ENCODE data around the gene KCNJ9. TPM values are rescaled to one million over a fixed set of nuclear protein-coding genes. Genes with fewer than 3 reads are reported as not detected.

Gene KCNJ9
- total RNA-seq, 6 experiments from 2014 or later = not detected

GRCh38 chr1:160099716-160100375 lies 18.5 kb downstream of the KCNJ9 start:
- TF ChIP-seq POLR2A (IDR thresholded peaks at IDR 0.05) (no peak), CTCF (IDR thresholded peaks at IDR 0.05) (no peak)
- Histone ChIP-seq H3K9me3 (no peaks in the 10 kb centered on the region), H3K27me3 (no peaks in the 10 kb centered on the region), H3K36me3 (no peaks in the 10 kb centered on the region), H3K4me1 (peaks cover 0 to 50% (median 16%) of the 10 kb centered on the region in 4 donors), H3K4me3 (no peak overlapping the region), H3K27ac (peak overlapping the region in 2 of 3 donors; percentile 65 to 88)
- WGBS (ENCODE audit: insufficient coverage, low coverage, low lambda C conversion rate, missing lambda C conversion rate) = 83% methylated on average over 1 of the region's 2 CpGs
- DNase-seq = no peak
- ATAC-seq = no peak
- intact Hi-C loops (cut with DNase I) = loop anchor here (10.0 kb wide), 1 partner anchor 275 kb away; no protein-coding TSS in a partner anchor

- H3K36me3 ChIP-seq = no peaks in the 10 kb centered on the region
- H3K4me3 ChIP-seq = no peak overlapping the region
- DNase-seq = peak; percentile 67 to 81 (median 77)
- H3K9me3 ChIP-seq = no peaks in the 10 kb centered on the region
- intact Hi-C loops (cut with DNase I) = loop anchor here (10.0 kb wide), 1 partner anchor 274 kb away; no protein-coding TSS in a partner anchor
- peak; percentile 74 to 88 (median 81) for TF ChIP-seq CTCF (IDR thresholded peaks at IDR 0.05)
- TF ChIP-seq POLR2A (IDR thresholded peaks at IDR 0.05) = no peak
- H3K27ac ChIP-seq = peak overlapping the region in 1 of 3 donors; percentile 25
- 2% methylated on average over 5 of the region's 13 CpGs for WGBS (ENCODE audit: insufficient coverage, low coverage, low lambda C conversion rate, missing lambda C conversion rate)
- peaks cover 0 to 36% (median 9%) of the 10 kb centered on the region in 4 donors for H3K4me1 ChIP-seq
- ATAC-seq = peak; percentile 30 to 51 (median 32)
- no peaks in the 10 kb centered on the region for H3K27me3 ChIP-seq
These were observed 19.8 kb downstream of the KCNJ9 start for GRCh38 chr1:160101037-160101716.

GRCh38 chr1:160101717-160102522 lies 20.6 kb downstream of the KCNJ9 start:
- Histone ChIP-seq H3K4me1 (peaks cover 0 to 29% (median 6%) of the 10 kb centered on the region in 4 donors), H3K36me3 (no peaks in the 10 kb centered on the region), H3K27me3 (no peaks in the 10 kb centered on the region), H3K4me3 (no peak overlapping the region), H3K9me3 (no peaks in the 10 kb centered on the region), H3K27ac (no peak overlapping the region)
- intact Hi-C loops (cut with DNase I) = loop anchor here (10.0 kb wide), 1 partner anchor 273 kb away; no protein-coding TSS in a partner anchor
- no peak for DNase-seq
- TF ChIP-seq POLR2A (IDR thresholded peaks at IDR 0.05) = no peak
- no peak for TF ChIP-seq CTCF (IDR thresholded peaks at IDR 0.05)
- no peak for ATAC-seq
- 74% methylated on average over 9 of the region's 9 CpGs for WGBS (ENCODE audit: insufficient coverage, low coverage, low lambda C conversion rate, missing lambda C conversion rate)

GRCh38 chr1:160103658-160104408 lies 22.5 kb downstream of the KCNJ9 start:
- no peak overlapping the region for H3K4me3 ChIP-seq
- no peak for DNase-seq
- no peak overlapping the region for H3K27ac ChIP-seq
- H3K36me3 ChIP-seq = no peaks in the 10 kb centered on the region
- intact Hi-C loops (cut with DNase I) = loop anchor here (10.0 kb wide), 1 partner anchor 271 kb away; no protein-coding TSS in a partner anchor
- no peaks in the 10 kb centered on the region for H3K27me3 ChIP-seq
- TF ChIP-seq CTCF (IDR thresholded peaks at IDR 0.05) = no peak
- TF ChIP-seq POLR2A (IDR thresholded peaks at IDR 0.05) = no peak
- H3K9me3 ChIP-seq = no peaks in the 10 kb centered on the region
- no peak for ATAC-seq
- WGBS (ENCODE audit: insufficient coverage, low coverage, low lambda C conversion rate, missing lambda C conversion rate) = 70% methylated on average over 6 of the region's 6 CpGs
- peaks cover 0 to 18% (median 2%) of the 10 kb centered on the region in 4 donors for H3K4me1 ChIP-seq

Measured in right lobe of liver (tissue), 6 donors.